ENCODE results near the gene TRMT61A. TPM values are rescaled to one million over a fixed set of nuclear protein-coding genes. Genes with fewer than 3 reads are reported as not detected.

The TRMT61A gene
- total and polyA plus RNA-seq, 9 of the 15 experiments (the other 6 are each of a cell fraction or from before 2014, with no cell fraction given): 0.10 to 24.8 (median 5.1) TPM

GRCh38 chr14:103503296-103503695 is 25.7 kb upstream of the TRMT61A start:
- Histone ChIP-seq H3K4me3 (no peak overlapping the region), H3K27ac (ENCODE audit: extremely low read depth, low read depth, low read length) (no peak overlapping the region), H3K9ac (ENCODE audit: insufficient read depth in 1 of 2, low read depth in 2 of 2, low read length in 2 of 2) (no peak overlapping the region), H3K79me2 (ENCODE audit: control insufficient read depth, insufficient read depth, low read length) (peaks cover 7% of the 10 kb centered on the region; the same call in 1 of the 3 replicates), H3K36me3 (ENCODE audit: control insufficient read depth, insufficient read depth, low read length) (peaks cover 77% of the 10 kb centered on the region), H3K4me2 (ENCODE audit: insufficient read depth, low read length) (no peak overlapping the region), H3K9me3 (replicated peaks; ENCODE audit: control insufficient read depth, insufficient read depth, low read depth, low read length) (no peaks in the 10 kb centered on the region), H3K27me3 (ENCODE audit: control insufficient read depth in 2 of 2, insufficient read depth in 2 of 2, low read length in 2 of 2) (no peaks in the 10 kb centered on the region), H3K9me1 (ENCODE audit: control insufficient read depth, insufficient read depth, low read length) (no peaks in the 10 kb centered on the region), H2AFZ (ENCODE audit: low read depth, low read length) (no peak overlapping the region), H3K4me1 (replicated peaks in 1 of 2; ENCODE audit: control insufficient read depth in 2 of 2, insufficient read depth in 2 of 2, low read length in 2 of 2) (peaks cover 3 to 4% of the 10 kb centered on the region in 2 experiments; a peak in 4 of 5 replicates), H4K20me1 (replicated peaks; ENCODE audit: control insufficient read depth, insufficient read depth, low read length) (peaks cover 3% of the 10 kb centered on the region; the same call in 1 of the 2 replicates)
- no peak for TF ChIP-seq ETV1 (tag; conservative IDR thresholded peaks at IDR 0.05; ENCODE audit: low read depth)
- TF ChIP-seq TCF7 (IDR thresholded peaks at IDR 0.05; ENCODE audit: borderline replicate concordance): no peak
- no peak for TF ChIP-seq ZNF274 (IDR thresholded peaks at IDR 0.05; ENCODE audit: borderline replicate concordance, low read depth, low read length)
- no peak for TF ChIP-seq TBP (optimal IDR thresholded peaks at IDR 0.05; ENCODE audit: low read depth, low read length)
- no peak for TF ChIP-seq SMAD3 (CRISPR knock-in tag; conservative IDR thresholded peaks at IDR 0.05)
- no peak for TF ChIP-seq DEAF1 (CRISPR knock-in tag; IDR thresholded peaks at IDR 0.05)
- TF ChIP-seq TSHZ1 (CRISPR knock-in tag; IDR thresholded peaks at IDR 0.05): no peak
- no peak for TF ChIP-seq PCBP1 (IDR thresholded peaks at IDR 0.05; ENCODE audit: low read depth, low read length, poor library complexity, severe bottlenecking)
- TF ChIP-seq SMARCA5 (IDR thresholded peaks at IDR 0.05): no peak
- TF ChIP-seq SOX6 (IDR thresholded peaks at IDR 0.05): no peak
- no peak for TF ChIP-seq TCF3 (CRISPR knock-in tag; IDR thresholded peaks at IDR 0.05)
- TF ChIP-seq NCOA2 (IDR thresholded peaks at IDR 0.05; ENCODE audit: partially characterized antibody in 2 of 2): no peak
- no peak for TF ChIP-seq ZFX (CRISPR knock-in tag; IDR thresholded peaks at IDR 0.05)
- no peak for TF ChIP-seq RAD21 (CRISPR knock-in tag; conservative IDR thresholded peaks at IDR 0.05 in 1 of 2, IDR thresholded peaks at IDR 0.05 in 1 of 2)
- no peak for TF ChIP-seq NR2F6 (CRISPR knock-in tag; IDR thresholded peaks at IDR 0.05)
- no peak for TF ChIP-seq MAX (CRISPR knock-in tag; IDR thresholded peaks at IDR 0.05)
- no peak for TF ChIP-seq SMAD2 (IDR thresholded peaks at IDR 0.05; ENCODE audit: low read depth, low read length)
- TF ChIP-seq ZSCAN29 (IDR thresholded peaks at IDR 0.05): no peak
- no peak for TF ChIP-seq BRF1 (IDR thresholded peaks at IDR 0.05; ENCODE audit: borderline replicate concordance, extremely low read depth, insufficient read length)
- TF ChIP-seq ZBED1 (IDR thresholded peaks at IDR 0.05): no peak
- WGBS (ENCODE audit: insufficient coverage, low coverage, missing lambda C conversion rate): 95% methylated on average over 10 of the region's 12 CpGs
- FAIRE-seq (no peak), DNase-seq (ENCODE audit: extremely low read depth in 1 of 4, low spot score in 3 of 4) (no peak), ATAC-seq (no peak)
- POLR2A ChIA-PET: interaction anchor here (0.6 kb wide), 1 partner anchor 196 kb away, joined by 3 read pairs; no protein-coding TSS in a partner anchor
- in situ Hi-C loops (cut with MboI): no loop called here
- CTCF ChIA-PET (ENCODE audit: low intra/inter-chr PET ratio): no interaction called here
- intact Hi-C loops (cut with micrococcal nuclease): loop anchor here (5.0 kb wide), 1 partner anchor 44 kb away; no protein-coding TSS in a partner anchor
- BruUV-seq (replicated peaks): TSS peak; percentile 40

Measured in K562 (cell line).